SU-DHL-6 (cell line): ENCODE data around the gene CFAP161.

Source experiments
- EZH2phosphoT487 ChIP-seq: fragments of 200-600 bp; sonication (generic), shearing (Covaris generic); conservative IDR thresholded peaks from 2 replicates; pipeline ENCODE4 v1.6.1; 2018; ENCODE audit warnings: mild to moderate bottlenecking, antibody characterized with exemption, low read length, moderate library complexity, mixed read lengths
- TF ChIP-seq, protein P1 (sequence below): fragments of 200-600 bp; sonication (generic); IDR thresholded peaks from one replicate; pipeline ENCODE4 v1.5.1; 2017; ENCODE audit warnings: antibody characterized with exemption, mild to moderate bottlenecking, low read length, moderate library complexity; ENCODE audit not compliant: insufficient read depth, poor library complexity, severe bottlenecking

DNA sequence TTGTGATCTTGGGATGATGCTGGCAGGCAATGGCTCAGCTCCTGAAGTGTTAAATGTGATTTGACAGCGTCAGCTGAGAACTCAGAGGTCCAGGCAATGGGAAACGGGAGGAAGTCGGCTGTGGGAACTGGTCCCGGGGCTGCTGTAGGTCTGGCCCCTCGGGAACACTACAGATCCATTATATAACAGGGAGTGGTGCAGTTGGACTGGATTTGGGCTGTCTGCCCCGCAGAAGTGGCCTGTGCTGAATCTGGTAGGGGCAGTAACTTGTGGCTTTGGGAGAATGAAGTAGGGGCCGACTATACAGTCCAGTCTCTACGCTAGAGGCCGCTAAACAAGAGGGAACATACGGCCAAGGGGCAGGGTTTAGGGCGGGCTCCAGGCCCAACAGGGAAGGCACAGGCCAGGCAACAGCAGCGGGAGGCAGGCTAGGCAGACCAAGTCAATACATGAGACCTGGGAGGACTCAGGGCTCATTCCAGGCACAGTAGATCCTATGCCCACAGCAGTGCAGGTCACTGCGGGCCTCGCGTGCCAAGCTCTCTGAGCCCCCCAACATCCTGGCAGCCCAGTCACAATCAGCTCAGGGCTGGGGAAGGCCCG lies 42.3 kb downstream of the CFAP161 start:
- TF ChIP-seq, protein P1, sequence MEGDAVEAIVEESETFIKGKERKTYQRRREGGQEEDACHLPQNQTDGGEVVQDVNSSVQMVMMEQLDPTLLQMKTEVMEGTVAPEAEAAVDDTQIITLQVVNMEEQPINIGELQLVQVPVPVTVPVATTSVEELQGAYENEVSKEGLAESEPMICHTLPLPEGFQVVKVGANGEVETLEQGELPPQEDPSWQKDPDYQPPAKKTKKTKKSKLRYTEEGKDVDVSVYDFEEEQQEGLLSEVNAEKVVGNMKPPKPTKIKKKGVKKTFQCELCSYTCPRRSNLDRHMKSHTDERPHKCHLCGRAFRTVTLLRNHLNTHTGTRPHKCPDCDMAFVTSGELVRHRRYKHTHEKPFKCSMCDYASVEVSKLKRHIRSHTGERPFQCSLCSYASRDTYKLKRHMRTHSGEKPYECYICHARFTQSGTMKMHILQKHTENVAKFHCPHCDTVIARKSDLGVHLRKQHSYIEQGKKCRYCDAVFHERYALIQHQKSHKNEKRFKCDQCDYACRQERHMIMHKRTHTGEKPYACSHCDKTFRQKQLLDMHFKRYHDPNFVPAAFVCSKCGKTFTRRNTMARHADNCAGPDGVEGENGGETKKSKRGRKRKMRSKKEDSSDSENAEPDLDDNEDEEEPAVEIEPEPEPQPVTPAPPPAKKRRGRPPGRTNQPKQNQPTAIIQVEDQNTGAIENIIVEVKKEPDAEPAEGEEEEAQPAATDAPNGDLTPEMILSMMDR = no peak
- TF ChIP-seq EZH2phosphoT487 = no peak
